HG02970 (cell line): ENCODE results near the gene KIR3DL1.
"Not testable (repeated sequence)": the region's sequence is repeated elsewhere in the genome, so short reads cannot be mapped to it uniquely, and the experiment has no call there.

ENCODE experiments used
- ATAC-seq: cut with Tn5 transposase; IDR thresholded peaks from one replicate; pipeline ENCODE4 v1.9.1; 2021; ENCODE audit warnings: mild to moderate bottlenecking, moderate library complexity, moderate number of reproducible peaks; ENCODE audit not compliant: unreplicated experiment, low FRiP score

The KIR3DL1 gene

GRCh38 chr19:54816251-54816650, at the start of gene KIR3DL1:
KIR3DL1 (plus strand) TSS chr19:54816468.
- not testable (repeated sequence) for ATAC-seq

- ATAC-seq: not testable (repeated sequence)
Observed at GRCh38 chr19:54769646-54770045, 46.6 kb upstream of the KIR3DL1 start, which contains the start of gene KIR2DL1. KIR2DL1 (plus strand) TSS chr19:54769793; CDS start chr19:54769851, 58 bp downstream.

GRCh38 chr19:54770511-54770910, 45.8 kb upstream of the KIR3DL1 start:
- not testable (repeated sequence) for ATAC-seq

GRCh38 chr19:54771018-54771960, 45.0 kb upstream of the KIR3DL1 start:
- not testable (repeated sequence) for ATAC-seq

- not testable (repeated sequence) for ATAC-seq
Observed at GRCh38 chr19:54772666-54773065, 43.6 kb upstream of the KIR3DL1 start.

- not testable (repeated sequence) for ATAC-seq
Observed at GRCh38 chr19:54775095-54775815, 41.0 kb upstream of the KIR3DL1 start.

- not testable (repeated sequence) for ATAC-seq
Observed at GRCh38 chr19:54775830-54776229, 40.4 kb upstream of the KIR3DL1 start.

- ATAC-seq: not testable (repeated sequence)
Observed at GRCh38 chr19:54777851-54778250, 38.4 kb upstream of the KIR3DL1 start.

- ATAC-seq: not testable (repeated sequence)
Observed at GRCh38 chr19:54778896-54779295, 37.4 kb upstream of the KIR3DL1 start.

- not testable (repeated sequence) for ATAC-seq
Observed at GRCh38 chr19:54782916-54783315, 33.4 kb upstream of the KIR3DL1 start.

GRCh38 chr19:54786091-54786723, 30.1 kb upstream of the KIR3DL1 start:
- not testable (repeated sequence) for ATAC-seq

- not testable (repeated sequence) for ATAC-seq
Observed at GRCh38 chr19:54788154-54788553, 28.1 kb upstream of the KIR3DL1 start.

- no peak for ATAC-seq
Observed at GRCh38 chr19:54790711-54791110, 25.6 kb upstream of the KIR3DL1 start.

GRCh38 chr19:54791476-54791875, 24.8 kb upstream of the KIR3DL1 start:
- no peak for ATAC-seq

- no peak for ATAC-seq
Observed at GRCh38 chr19:54792814-54793213, 23.5 kb upstream of the KIR3DL1 start.

- ATAC-seq: no peak
Observed at GRCh38 chr19:54795758-54796157, 20.5 kb upstream of the KIR3DL1 start.

- ATAC-seq: no peak
Observed at GRCh38 chr19:54803410-54803809, 12.9 kb upstream of the KIR3DL1 start, which contains the start of gene KIR2DL4. KIR2DL4 (plus strand) TSS chr19:54803610; CDS start chr19:54803652, 42 bp downstream.

- no peak for ATAC-seq
Observed at GRCh38 chr19:54804101-54804500, 12.2 kb upstream of the KIR3DL1 start.

GRCh38 chr19:54804571-54804970, 11.7 kb upstream of the KIR3DL1 start:
- ATAC-seq: no peak

GRCh38 chr19:54805665-54806515, 10.4 kb upstream of the KIR3DL1 start:
- no peak for ATAC-seq
